GM04504 (cell line): ENCODE measurements around the gene PCDHB3.
"Not testable (repeated sequence)": the region's sequence is repeated elsewhere in the genome, so short reads cannot be mapped to it uniquely, and the experiment has no call there.

Experiments used
- DNase-seq: peaks from one replicate; pipeline ENCODE4 v3.0.0-alpha.2; 2012; ENCODE audit warnings: low read depth

The PCDHB3 gene

GRCh38 chr5:141135718-141136266 lies 35.5 kb downstream of the PCDHB3 start:
- no peak for DNase-seq

GRCh38 chr5:141137346-141137745 lies 37.1 kb downstream of the PCDHB3 start:
- not testable (repeated sequence) for DNase-seq

GRCh38 chr5:141149812-141150211 lies 49.5 kb downstream of the PCDHB3 start, which contains the start of gene PCDHB6:
PCDHB6 (plus strand) TSS chr5:141150057; CDS start chr5:141150258, 201 bp downstream.
- DNase-seq, result no peak

- no peak for DNase-seq
Observed at GRCh38 chr5:141150224-141150992, 50.1 kb downstream of the PCDHB3 start.

- no peak for DNase-seq
Observed at GRCh38 chr5:141150993-141151325, 50.7 kb downstream of the PCDHB3 start.

- not testable (repeated sequence) for DNase-seq
Observed at GRCh38 chr5:141151632-141152031, 51.4 kb downstream of the PCDHB3 start.

GRCh38 chr5:141152096-141152495 lies 51.8 kb downstream of the PCDHB3 start:
- not testable (repeated sequence) for DNase-seq
